Amygdala (tissue), 56 donors: Measurements from ENCODE around the gene RGS6.

Source experiments
- DNase-seq, 56 donors: peaks; one replicate each; lab custom pipeline; 2025; lab: John Stamatoyannopoulos, UW

RGS6 gene

GRCh38 chr14:72478471-72478893 lies 546.3 kb downstream of the RGS6 start:
- DNase-seq = no peak

GRCh38 chr14:72479461-72479931 lies 547.3 kb downstream of the RGS6 start:
- DNase-seq = no peak

DNA sequence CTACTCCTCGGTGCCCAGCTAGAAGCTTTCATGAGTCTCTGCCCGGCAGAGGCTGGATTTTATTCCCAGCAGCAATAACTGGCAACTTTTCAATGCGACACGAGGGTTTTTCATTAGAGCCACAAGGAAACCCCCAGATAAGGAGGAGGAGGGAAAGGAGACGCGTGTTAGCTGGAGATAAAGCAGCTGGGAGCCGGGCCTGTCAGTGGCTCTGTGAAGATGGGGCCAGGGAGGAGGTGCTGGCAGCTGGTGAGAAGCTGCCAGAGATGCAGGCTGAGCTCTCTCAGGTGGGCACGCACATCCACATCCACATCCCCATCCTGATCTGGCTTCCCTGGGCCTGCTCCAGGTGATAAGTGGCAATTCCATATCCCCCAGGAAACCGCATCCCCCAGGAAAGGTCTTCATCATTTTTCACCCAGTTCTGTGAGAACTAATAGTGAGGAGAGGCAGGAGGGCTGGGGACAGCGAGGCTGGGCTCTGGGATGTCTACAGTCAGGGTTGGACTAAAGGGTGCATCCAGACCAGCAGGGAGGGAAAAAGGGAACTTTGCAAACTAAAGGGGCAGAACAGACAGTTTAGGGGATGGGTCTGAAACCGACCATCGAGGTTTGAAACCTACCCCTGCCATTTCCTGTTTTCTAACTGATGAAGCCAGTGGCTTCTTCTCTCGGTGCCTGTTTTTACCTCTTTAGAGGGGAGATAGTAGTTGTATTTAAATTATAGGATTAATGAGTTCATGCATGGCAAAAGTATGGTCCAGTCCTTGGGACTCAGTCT lies 548.4 kb downstream of the RGS6 start:
- DNase-seq = no peak

DNA sequence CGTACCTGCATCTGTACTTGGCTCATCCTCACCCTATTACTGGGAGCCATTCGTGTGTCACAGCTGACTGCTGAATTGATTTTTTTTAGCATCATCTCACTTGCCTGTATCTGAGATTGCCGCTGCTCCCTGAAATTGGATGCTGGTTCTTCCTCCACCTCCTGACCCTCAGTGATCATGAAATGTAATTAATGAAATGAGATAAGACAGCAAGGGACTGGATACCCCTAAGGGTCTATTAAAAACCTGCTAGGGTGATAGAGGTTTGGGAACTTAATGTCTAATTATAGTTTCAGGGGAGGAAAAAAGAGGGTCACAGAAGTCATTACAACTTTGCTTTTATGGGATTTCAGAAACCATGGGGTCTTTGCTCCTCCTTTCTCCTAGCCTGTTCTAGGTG lies 551.1 kb downstream of the RGS6 start:
- DNase-seq = no peak

DNA sequence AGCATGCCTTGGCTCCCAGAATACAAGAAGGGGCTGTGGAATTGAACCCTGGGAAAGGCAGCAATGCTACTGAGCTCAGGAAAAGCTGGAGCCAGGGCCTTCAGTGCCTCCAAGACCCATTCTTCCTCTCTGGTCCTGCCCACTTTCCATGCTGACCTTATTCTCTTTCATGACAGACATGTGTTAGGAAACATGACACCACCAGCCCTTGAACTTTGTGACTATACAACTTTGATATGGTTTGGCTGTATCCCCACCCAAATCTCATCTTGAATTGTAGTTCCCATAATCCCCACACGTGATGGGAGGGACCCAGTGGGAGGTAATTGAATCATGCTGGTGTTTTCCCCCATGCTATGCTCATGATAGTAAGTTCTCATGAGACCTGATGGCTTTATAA lies 553.5 kb downstream of the RGS6 start:
- no peak for DNase-seq

- no peak for DNase-seq
These were observed 556.3 kb downstream of the RGS6 start for GRCh38 chr14:72488514-72488913.

DNA sequence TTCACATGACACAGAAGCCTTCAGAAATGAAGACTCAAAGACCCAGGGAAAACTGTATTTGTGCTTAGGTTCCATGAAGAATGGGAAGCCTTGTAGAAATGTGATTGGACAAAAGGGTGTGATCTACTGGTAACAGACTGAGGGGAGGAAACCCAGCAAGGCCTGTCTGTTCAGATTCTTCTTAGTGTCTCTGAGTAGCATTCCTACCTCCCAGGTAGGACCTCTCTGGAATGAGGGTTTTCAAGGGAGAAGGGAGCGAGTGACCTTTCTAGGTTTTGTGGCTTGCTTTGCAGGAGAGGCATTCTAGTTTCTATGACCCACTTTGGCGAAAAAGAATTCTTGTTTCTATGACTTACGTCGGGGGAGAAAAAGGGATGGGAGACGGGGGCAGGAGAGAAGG lies 560.0 kb downstream of the RGS6 start:
- no peak for DNase-seq

GRCh38 chr14:72495668-72496067 lies 563.4 kb downstream of the RGS6 start:
- DNase-seq = no peak

DNA sequence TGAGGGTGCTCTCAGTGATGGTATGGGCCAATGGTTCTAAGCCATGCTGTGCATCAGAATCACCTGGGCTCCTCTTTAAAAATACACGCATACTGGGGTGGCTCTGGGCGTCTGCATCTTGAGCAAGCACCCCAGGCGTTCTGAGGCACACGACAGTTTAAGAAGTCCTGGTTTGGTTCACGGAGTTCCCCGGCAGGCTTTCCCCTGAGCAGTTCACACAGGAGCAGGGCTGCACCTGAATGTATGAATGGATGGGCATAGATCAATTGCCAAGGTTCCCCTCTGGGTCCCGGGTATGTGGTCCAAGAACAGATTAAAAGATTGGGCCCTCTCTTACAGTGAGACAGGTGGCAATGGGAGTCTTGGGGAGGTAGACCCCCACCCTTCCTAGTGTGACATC lies 566.4 kb downstream of the RGS6 start:
- no peak for DNase-seq

DNA sequence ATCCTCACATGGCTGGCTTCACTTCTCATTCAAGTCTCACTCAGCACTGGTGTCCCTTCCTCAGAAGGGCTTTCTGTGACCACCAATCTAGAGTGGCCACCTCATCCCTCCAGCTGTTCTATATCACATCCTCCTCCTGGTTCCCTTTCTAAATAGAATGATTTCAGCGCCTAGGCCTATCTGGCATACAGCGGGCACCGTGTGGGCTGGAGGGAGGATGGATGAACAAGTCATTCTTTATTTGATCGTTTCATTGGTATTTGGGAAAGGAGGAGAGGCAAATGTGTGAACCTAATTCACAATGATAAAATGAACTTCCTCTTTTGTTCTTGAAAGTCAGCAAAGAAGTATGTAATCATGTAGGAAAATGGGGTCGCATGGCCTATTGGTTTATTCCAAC lies 567.5 kb downstream of the RGS6 start:
- DNase-seq = no peak

DNA sequence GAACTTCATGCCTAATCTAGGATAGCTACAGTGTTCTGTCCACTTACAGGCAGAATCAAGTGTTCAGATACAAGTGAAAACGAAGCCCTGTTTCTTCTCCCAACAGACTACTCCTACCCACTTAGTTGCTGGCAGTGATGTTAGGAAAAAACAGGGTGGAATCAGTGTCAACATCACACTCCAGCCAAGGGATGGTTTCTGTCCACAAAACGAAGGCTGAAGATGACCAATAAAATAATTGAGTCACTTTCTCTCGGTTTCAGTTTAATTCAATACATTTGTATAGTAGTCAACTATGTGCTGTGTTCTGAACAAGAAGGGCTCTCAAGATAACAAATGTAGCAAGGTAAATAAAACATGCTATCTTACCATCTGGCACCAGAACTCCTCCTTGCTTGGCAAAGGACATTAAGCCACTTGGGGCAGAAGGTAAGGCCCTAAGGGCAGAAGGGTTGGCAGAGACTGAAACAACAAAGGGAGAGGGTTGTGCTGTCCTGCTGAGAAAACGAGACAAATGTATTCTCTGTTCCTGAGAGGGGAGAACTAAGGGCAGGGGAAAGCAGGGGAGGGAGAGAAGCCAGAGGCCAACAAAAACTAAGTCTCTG lies 568.1 kb downstream of the RGS6 start:
- DNase-seq = no peak

DNA sequence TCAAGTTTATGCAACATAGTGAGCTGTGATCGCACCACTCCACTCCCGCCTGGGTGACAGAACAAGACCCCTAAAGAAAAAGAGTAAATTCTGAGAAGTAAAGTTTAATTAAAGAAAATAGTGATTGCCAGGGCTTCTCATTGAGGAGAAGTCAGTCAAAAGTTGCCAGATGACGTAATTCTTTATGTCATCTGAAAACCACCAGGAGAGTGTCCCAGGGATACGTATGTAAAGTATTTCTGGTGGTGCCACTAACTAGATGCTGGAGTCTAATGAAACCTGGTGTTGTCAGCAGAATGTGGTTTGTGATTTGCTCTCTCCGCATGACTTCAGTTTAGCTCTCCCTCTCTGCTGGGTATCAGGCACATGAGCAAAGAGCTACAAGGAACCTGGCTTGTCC lies 569.2 kb downstream of the RGS6 start:
- DNase-seq = no peak

DNA sequence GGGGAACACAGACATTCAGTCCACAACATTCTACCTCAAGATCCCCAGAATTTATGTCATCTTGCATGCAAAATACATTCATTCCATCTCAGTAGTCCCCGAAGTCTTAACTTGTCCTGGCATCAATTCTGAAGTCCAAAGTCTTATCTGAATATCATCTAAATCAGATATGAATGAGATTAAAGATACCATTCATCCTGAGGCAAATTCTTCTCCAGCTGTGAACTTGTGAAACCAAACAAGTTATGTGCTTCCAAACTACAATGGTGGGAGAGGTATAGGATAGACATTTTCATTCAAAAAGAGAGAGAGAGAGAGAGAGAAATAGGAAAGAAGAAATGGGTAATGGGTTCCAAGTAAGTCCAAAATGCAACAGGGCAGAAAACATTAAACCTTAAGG lies 571.0 kb downstream of the RGS6 start:
- no peak for DNase-seq

DNA sequence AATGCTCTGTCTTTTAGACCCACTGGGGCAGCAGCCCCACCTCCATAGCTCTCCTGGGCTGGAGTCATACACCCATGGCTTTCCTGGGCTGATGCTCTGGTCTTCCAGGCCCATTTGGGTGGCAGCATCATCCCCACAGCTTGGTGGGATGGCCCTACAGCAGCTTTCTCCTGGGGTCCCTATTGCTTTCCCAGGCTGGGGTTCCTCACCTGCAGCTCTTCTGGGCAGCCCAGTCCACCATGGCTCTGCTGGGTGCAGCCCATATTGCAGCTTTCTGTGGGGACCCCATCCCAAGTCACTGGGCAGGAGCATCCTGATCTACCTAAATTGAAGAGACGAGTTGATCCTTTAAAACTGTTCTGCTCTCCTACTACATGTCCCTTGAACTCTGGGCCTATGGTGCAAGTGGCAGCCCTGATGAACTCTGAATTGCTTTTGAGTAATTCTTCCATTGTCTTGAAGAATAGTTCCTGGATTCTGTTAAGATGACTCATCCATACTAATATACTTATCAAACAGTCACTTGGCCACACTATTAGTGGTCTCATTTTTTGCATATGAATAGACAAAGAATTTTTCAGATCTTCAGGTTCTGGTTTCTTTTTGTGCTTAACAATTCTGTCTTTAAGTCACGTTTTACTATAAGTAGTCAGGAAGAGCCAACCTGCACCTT lies 571.6 kb downstream of the RGS6 start:
- no peak for DNase-seq

- DNase-seq = no peak
These were observed 578.3 kb downstream of the RGS6 start for GRCh38 chr14:72510566-72510965.

DNA sequence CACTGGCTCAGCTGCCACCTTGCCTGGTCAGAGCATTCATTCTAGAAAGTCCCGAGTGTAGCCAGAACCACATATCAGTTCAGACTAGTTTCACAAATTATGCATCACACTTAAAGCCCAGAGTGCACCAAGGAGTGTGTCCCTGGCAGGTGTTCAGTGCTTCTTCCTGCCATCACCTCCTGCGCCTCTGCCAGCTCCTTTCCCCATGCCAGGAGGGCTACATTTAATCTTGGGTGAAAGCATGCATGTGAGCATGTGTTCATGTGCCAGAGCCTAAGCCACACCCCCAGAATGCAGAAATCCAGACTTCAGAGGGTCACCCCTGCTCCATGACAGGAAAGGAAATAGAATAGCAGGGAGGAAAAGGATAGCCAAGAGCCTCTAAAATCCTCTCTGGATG lies 580.1 kb downstream of the RGS6 start:
- DNase-seq = no peak

DNA sequence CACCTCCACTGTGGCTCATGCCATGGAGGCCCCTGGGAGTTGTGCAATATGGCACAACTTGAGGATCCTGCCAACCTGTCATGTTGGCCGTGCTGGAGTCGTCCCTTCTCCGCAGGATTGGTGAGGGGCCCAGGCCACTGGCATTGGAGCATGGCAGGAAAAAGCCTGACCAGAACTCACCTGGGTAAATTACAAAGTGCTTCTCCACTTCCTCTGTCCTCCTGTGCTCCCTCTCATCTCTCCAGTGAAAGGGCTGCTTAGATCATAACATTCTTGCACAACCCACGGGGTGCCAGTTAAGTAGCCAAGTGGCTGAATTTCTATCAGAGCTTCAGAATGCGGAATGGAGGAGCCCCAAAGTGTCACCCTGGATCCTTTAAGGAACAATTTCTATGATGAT lies 580.7 kb downstream of the RGS6 start:
- no peak for DNase-seq

DNA sequence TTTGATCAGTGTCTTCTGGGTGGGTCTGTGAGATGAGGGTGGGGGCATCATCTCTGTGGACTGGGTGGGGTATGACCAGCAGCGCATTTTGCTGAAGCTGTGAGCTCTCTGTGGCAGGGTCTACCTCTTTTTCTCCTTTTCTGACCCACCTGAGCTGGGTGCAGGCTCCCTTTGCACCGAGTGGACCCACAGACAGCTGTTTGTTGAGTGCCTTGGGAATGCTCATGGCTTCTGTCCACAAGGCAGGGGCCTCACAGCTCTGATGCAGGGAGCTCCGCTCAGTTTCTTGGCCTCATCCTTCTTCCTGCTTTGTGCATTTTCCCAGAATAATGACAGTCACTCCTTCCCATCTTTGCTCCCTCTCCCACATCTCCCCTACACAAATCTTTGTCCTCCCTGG lies 581.1 kb downstream of the RGS6 start:
- DNase-seq = no peak

GRCh38 chr14:72513965-72514659 lies 581.9 kb downstream of the RGS6 start:
- peak in 4 of 56 donors; percentile 4 to 13 (median 8) for DNase-seq

DNA sequence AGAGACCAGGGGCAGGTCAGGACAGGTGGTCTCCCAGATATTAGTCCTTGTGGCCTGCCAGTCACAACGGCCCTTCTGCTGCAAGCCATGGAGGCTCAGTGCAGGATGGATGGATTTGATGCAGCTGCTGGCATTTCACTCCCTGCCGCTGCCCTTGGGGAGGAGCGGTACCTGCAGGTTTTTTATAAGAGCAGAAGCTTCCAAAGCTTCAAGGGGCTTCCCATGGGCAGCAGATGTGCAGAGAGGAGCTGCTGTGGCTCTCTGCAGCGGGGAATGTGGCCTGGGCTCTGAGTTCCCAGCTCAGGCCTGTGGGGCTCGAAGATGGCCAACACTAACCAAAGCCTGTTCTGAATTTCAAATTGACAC lies 582.4 kb downstream of the RGS6 start:
- no peak for DNase-seq
